Esophagus muscularis mucosa (tissue), 4 donors: ENCODE data around the gene SLC6A19. TPM values are rescaled to one million over a fixed set of nuclear protein-coding genes. Genes with fewer than 3 reads are reported as not detected.

ENCODE experiments used
- DNase-seq: peaks from one replicate; pipeline ENCODE4 v3.0.0-alpha.2; 2017; ENCODE audit errors: extremely low spot score
- H3K27ac ChIP-seq, 4 donors: fragments of 200-600 bp; sonication (generic); replicated peaks in 1 of 4; 1 replicate in 3 of 4; 2 replicates in 1 of 4; pipeline ENCODE4 v1.5.1; 2016 to 2019; ENCODE audit warnings: mild to moderate bottlenecking in 1 of 4
- H3K27me3 ChIP-seq, 4 donors: fragments of 200-600 bp; sonication (generic); one replicate each; pipeline versions ENCODE4 v1.5.1 to v1.6.0; 2016 to 2019
- H3K36me3 ChIP-seq, 4 donors: fragments of 200-600 bp; sonication (generic); one replicate each; pipeline ENCODE4 v1.5.1; 2016 to 2019
- H3K4me1 ChIP-seq, 4 donors: fragments of 200-600 bp; sonication (generic); one replicate each; pipeline ENCODE4 v1.5.1; 2016 to 2019
- H3K4me3 ChIP-seq, 4 donors: fragments of 200-600 bp; sonication (generic); 1 replicate in 2 of 4; 2 replicates in 2 of 4; pipeline ENCODE4 v1.5.1; 2016 to 2019; ENCODE audit warnings: mild to moderate bottlenecking in 4 of 4, moderate library complexity in 1 of 4
- H3K9me3 ChIP-seq, 4 donors: fragments of 200-600 bp; sonication (generic); 1 replicate in 3 of 4; 2 replicates in 1 of 4; pipeline ENCODE4 v1.5.1; 2016 to 2019
- CTCF ChIP-seq, 3 experiments: fragments of 200-600 bp in 2 of 3; fragments of 450-650 bp in 1 of 3; sonication (generic) in 2 of 3; IDR thresholded peaks; one replicate each; pipeline ENCODE4 v1.5.1; 2017 to 2019; ENCODE audit warnings: antibody characterized with exemption in 3 of 3, mild to moderate bottlenecking in 2 of 3, moderate library complexity in 1 of 3
- EP300 ChIP-seq: sonication (generic); formaldehyde crosslinking; IDR thresholded peaks from one replicate; pipeline ENCODE4 v1.6.1; 2017; ENCODE audit warnings: antibody characterized with exemption
- POLR2A ChIP-seq: fragments of 450-650 bp; IDR thresholded peaks from one replicate; pipeline ENCODE4 v1.6.1; 2017; ENCODE audit warnings: antibody characterized with exemption, moderate library complexity, mild to moderate bottlenecking, low read depth
- POLR2AphosphoS5 ChIP-seq, 2 donors: sonication (generic); formaldehyde crosslinking; IDR thresholded peaks; one replicate each; pipeline ENCODE4 v1.6.1; 2017; ENCODE audit warnings: antibody characterized with exemption in 2 of 2
- WGBS: methylation state at CpG from one replicate; pipeline ENCODE4 v1.1.5; 2018; 5-methylcytosine and 5-hydroxymethylcytosine counted together
- intact Hi-C: fragments of 100-400 bp; cut with DNase I; formaldehyde crosslinking; loops from one replicate; pipeline ENCODE4 v1.15.1; 2023
- total RNA-seq, 4 donors: library from RNA; depleted of rRNA; stranded (reverse); fragments of >200 nt; gene quantifications; one replicate each; pipeline versions ENCODE4 v1.1.0 to v1.2.1, GENCODE V29; 2016

Gene SLC6A19
- total RNA-seq, 4 donors from 2014 or later: not detected

GRCh38 chr5:1164696-1165630 lies 36.4 kb upstream of the SLC6A19 start:
- Histone ChIP-seq H3K4me3 (no peak overlapping the region), H3K9me3 (no peaks in the 10 kb centered on the region), H3K4me1 (peaks cover 11 to 28% (median 23%) of the 10 kb centered on the region in 4 donors), H3K27ac (no peak overlapping the region), H3K36me3 (no peaks in the 10 kb centered on the region), H3K27me3 (peaks cover 0 to 47% (median 0%) of the 10 kb centered on the region in 4 donors)
- intact Hi-C loops: no loop called here
- TF ChIP-seq POLR2AphosphoS5 (IDR thresholded peaks at IDR 0.05) (no peak), POLR2A (no peak), EP300 (no peak), CTCF (IDR thresholded peaks at IDR 0.05) (no peak)
- WGBS: 87% methylated on average over 27 of the region's 27 CpGs
- DNase-seq: no peak

- TF ChIP-seq POLR2AphosphoS5 (IDR thresholded peaks at IDR 0.05) (no peak), CTCF (IDR thresholded peaks at IDR 0.05) (no peak), POLR2A (no peak), EP300 (no peak)
- H3K27me3 ChIP-seq: peaks cover 0 to 47% (median 0%) of the 10 kb centered on the region in 4 donors
- no peak overlapping the region for H3K4me3 ChIP-seq
- no peaks in the 10 kb centered on the region for H3K36me3 ChIP-seq
- intact Hi-C loops: no loop called here
- no peak overlapping the region for H3K27ac ChIP-seq
- peaks cover 11 to 28% (median 23%) of the 10 kb centered on the region in 4 donors for H3K4me1 ChIP-seq
- H3K9me3 ChIP-seq: no peaks in the 10 kb centered on the region
- DNase-seq: no peak
Observed at GRCh38 chr5:1165864-1166263, 35.5 kb upstream of the SLC6A19 start.

- no peak overlapping the region for H3K27ac ChIP-seq
- H3K36me3 ChIP-seq: no peaks in the 10 kb centered on the region
- H3K27me3 ChIP-seq: peaks cover 0 to 47% (median 0%) of the 10 kb centered on the region in 4 donors
- no peak for DNase-seq
- no peak overlapping the region for H3K4me3 ChIP-seq
- peaks cover 9 to 24% (median 21%) of the 10 kb centered on the region in 4 donors for H3K4me1 ChIP-seq
- H3K9me3 ChIP-seq: no peaks in the 10 kb centered on the region
- intact Hi-C loops: no loop called here
- no peak for TF ChIP-seq POLR2AphosphoS5 (IDR thresholded peaks at IDR 0.05)
- TF ChIP-seq CTCF (IDR thresholded peaks at IDR 0.05): no peak
- TF ChIP-seq EP300: no peak
- TF ChIP-seq POLR2A: no peak
Observed at GRCh38 chr5:1166370-1166769, 35.0 kb upstream of the SLC6A19 start.

- Histone ChIP-seq H3K36me3 (no peaks in the 10 kb centered on the region), H3K9me3 (no peaks in the 10 kb centered on the region), H3K27me3 (peaks cover 0 to 53% (median 0%) of the 10 kb centered on the region in 4 donors), H3K27ac (no peak overlapping the region), H3K4me3 (no peak overlapping the region), H3K4me1 (peaks cover 5 to 14% (median 12%) of the 10 kb centered on the region in 4 donors)
- intact Hi-C loops: no loop called here
- no peak for DNase-seq
- TF ChIP-seq POLR2A (no peak), EP300 (no peak), POLR2AphosphoS5 (IDR thresholded peaks at IDR 0.05) (no peak), CTCF (IDR thresholded peaks at IDR 0.05) (no peak)
- WGBS: 52% methylated on average over 4 of the region's 4 CpGs
Observed at GRCh38 chr5:1167361-1167727, 34.1 kb upstream of the SLC6A19 start.
